Astrocyte (in vitro differentiated cells and primary cell): ENCODE measurements around the gene B4GALT1.

Experiments used
- EZH2 ChIP-seq: IDR thresholded peaks from 2 replicates; pipeline ENCODE4 v1.6.1; 2012; ENCODE audit warnings: mild to moderate bottlenecking, low read length, inconsistent platforms; ENCODE audit not compliant: insufficient read depth
- TF ChIP-seq, protein P1 (sequence below): IDR thresholded peaks from 2 replicates; pipeline ENCODE4 v1.5.1; 2011; ENCODE audit warnings: low read depth, mild to moderate bottlenecking, inconsistent platforms, low read length, moderate library complexity; ENCODE audit not compliant: insufficient read depth

- TF ChIP-seq, protein P1, sequence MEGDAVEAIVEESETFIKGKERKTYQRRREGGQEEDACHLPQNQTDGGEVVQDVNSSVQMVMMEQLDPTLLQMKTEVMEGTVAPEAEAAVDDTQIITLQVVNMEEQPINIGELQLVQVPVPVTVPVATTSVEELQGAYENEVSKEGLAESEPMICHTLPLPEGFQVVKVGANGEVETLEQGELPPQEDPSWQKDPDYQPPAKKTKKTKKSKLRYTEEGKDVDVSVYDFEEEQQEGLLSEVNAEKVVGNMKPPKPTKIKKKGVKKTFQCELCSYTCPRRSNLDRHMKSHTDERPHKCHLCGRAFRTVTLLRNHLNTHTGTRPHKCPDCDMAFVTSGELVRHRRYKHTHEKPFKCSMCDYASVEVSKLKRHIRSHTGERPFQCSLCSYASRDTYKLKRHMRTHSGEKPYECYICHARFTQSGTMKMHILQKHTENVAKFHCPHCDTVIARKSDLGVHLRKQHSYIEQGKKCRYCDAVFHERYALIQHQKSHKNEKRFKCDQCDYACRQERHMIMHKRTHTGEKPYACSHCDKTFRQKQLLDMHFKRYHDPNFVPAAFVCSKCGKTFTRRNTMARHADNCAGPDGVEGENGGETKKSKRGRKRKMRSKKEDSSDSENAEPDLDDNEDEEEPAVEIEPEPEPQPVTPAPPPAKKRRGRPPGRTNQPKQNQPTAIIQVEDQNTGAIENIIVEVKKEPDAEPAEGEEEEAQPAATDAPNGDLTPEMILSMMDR = no peak
- TF ChIP-seq EZH2 = no peak
Observed at GRCh38 chr9:33177639-33178038, 10.5 kb upstream of the B4GALT1 start.
